Caco-2 (cell line): ENCODE results near the gene PACS1. TPM values are rescaled to one million over a fixed set of nuclear protein-coding genes. Genes with fewer than 3 reads are reported as not detected.

Experiments
- BruUV-seq: library from RNA; stranded (reverse); fragments of 400-500 nt; replicated peaks from 2 replicates; lab custom pipeline; 2021; lab: Mats Ljungman, UMichigan
- CTCF ChIA-PET: fragments of 300-600 bp; sonication (Branson Sonifier 250); formaldehyde crosslinking; loops from one replicate; lab custom pipeline; 2022; ENCODE audit warnings: antibody characterized with exemption; lab: Charles Lee
- POLR2A ChIA-PET: fragments of 300-600 bp; sonication (Branson Sonifier 250); formaldehyde crosslinking; loops from one replicate; lab custom pipeline; 2022; ENCODE audit warnings: antibody characterized with exemption; lab: Charles Lee
- DNase-seq, 2 experiments: peaks; one replicate each; pipeline versions ENCODE4 v3.0.0 to v3.0.0-alpha.2; 2020 to 2022
- H3K27me3 ChIP-seq: replicated peaks from 2 replicates; pipeline ENCODE4 v1.6.0; 2011; ENCODE audit warnings: low read length; ENCODE audit not compliant: control insufficient read depth, insufficient read depth
- H3K36me3 ChIP-seq: 2 replicates; pipeline ENCODE4 v1.5.1; 2011; ENCODE audit warnings: low read length; ENCODE audit not compliant: control insufficient read depth, insufficient read depth
- H3K4me1 ChIP-seq: fragments of 250-450 bp; sonication (Bioruptor Pico); 2 replicates; pipeline ENCODE4 v1.5.1; 2020; ENCODE audit warnings: mild to moderate bottlenecking
- H3K4me3 ChIP-seq: 2 replicates; pipeline ENCODE4 v1.5.1; 2011; ENCODE audit warnings: low read depth, mild to moderate bottlenecking, control low read depth, low read length
- H3K9me3 ChIP-seq: fragments of 250-450 bp; sonication (Bioruptor Pico); 2 replicates; pipeline ENCODE4 v1.5.1; 2020; ENCODE audit warnings: mild to moderate bottlenecking, moderate library complexity
- H3K27ac Mint-ChIP-seq: one replicate; pipeline ENCODE4 v1.8.0; 2022; ENCODE audit warnings: mixed read lengths; ENCODE audit not compliant: unreplicated experiment
- H3K27me3 Mint-ChIP-seq: one replicate; pipeline ENCODE4 v1.8.0; 2022; ENCODE audit warnings: mixed read lengths; ENCODE audit not compliant: insufficient read depth, unreplicated experiment
- H3K36me3 Mint-ChIP-seq: one replicate; pipeline ENCODE4 v1.8.0; 2022; ENCODE audit warnings: mild to moderate bottlenecking, mixed read lengths; ENCODE audit not compliant: insufficient read depth, unreplicated experiment
- H3K4me1 Mint-ChIP-seq: one replicate; pipeline ENCODE4 v1.8.0; 2022; ENCODE audit warnings: low read depth, mixed read lengths; ENCODE audit not compliant: unreplicated experiment
- H3K4me3 Mint-ChIP-seq: one replicate; pipeline ENCODE4 v1.8.0; 2022; ENCODE audit warnings: mild to moderate bottlenecking, moderate library complexity, mixed read lengths; ENCODE audit not compliant: unreplicated experiment
- H3K9me3 Mint-ChIP-seq: one replicate; pipeline ENCODE4 v1.8.0; 2022; ENCODE audit warnings: mixed read lengths; ENCODE audit not compliant: unreplicated experiment
- CTCF ChIP-seq, 2 experiments: fragments of 200-600 bp in 1 of 2; IDR thresholded peaks; 1 replicate in 1 of 2; 2 replicates in 1 of 2; pipeline versions ENCODE4 v1.5.1 to v1.8.0; 2011 to 2022; ENCODE audit warnings: antibody characterized with exemption in 1 of 2, control low read depth in 1 of 2, inconsistent platforms in 1 of 2, low read depth in 1 of 2, low read length in 1 of 2, mild to moderate bottlenecking in 1 of 2, moderate library complexity in 1 of 2; ENCODE audit not compliant: insufficient read depth in 1 of 2, severe bottlenecking in 1 of 2, unreplicated experiment in 1 of 2
- intact Hi-C: fragments of 100-400 bp; cut with micrococcal nuclease; formaldehyde crosslinking; loops from one replicate; pipeline ENCODE4 v1.10.0; 2022; ENCODE audit not compliant: unreplicated experiment
- total RNA-seq: library from RNA; stranded (reverse); gene quantifications from 2 replicates; pipeline ENCODE4 v1.2.3, GENCODE V29; 2022

The PACS1 gene
- total RNA-seq, 1 experiment from 2014 or later, result 82.2 TPM

GRCh38 chr11:66192181-66192863, 122.2 kb downstream of the PACS1 start:
- Histone ChIP-seq H3K36me3 (no peaks in the 10 kb centered on the region), H3K4me1 (peaks cover 18% of the 10 kb centered on the region), H3K4me3 (no peak overlapping the region), H3K9me3 (0 out of 2 replicates have a peak, but pooled peaks cover 4% of the 10 kb centered on the region), H3K27me3 (no peaks in the 10 kb centered on the region)
- no peak for TF ChIP-seq CTCF (IDR thresholded peaks at IDR 0.05; ENCODE audit: insufficient read depth in 1 of 2, low read depth in 1 of 2, low read length in 1 of 2, severe bottlenecking in 1 of 2, unreplicated experiment in 1 of 2)
- Mint-ChIP-seq H3K9me3 (no peaks in the 10 kb centered on the region), H3K27ac (peak overlapping the region; percentile 72), H3K36me3 (peaks cover 19% of the 10 kb centered on the region), H3K4me1 (peaks cover 15% of the 10 kb centered on the region), H3K27me3 (no peaks in the 10 kb centered on the region), H3K4me3 (no peak overlapping the region)
- DNase-seq, result peak; percentile 30 to 60
- CTCF ChIA-PET, result no interaction called here
- intact Hi-C loops, result no loop called here
- POLR2A ChIA-PET, result no interaction called here
- BruUV-seq, result no TSS peak

GRCh38 chr11:66194391-66194790, 124.3 kb downstream of the PACS1 start:
- no peak overlapping the region for H3K4me3 Mint-ChIP-seq
- no peaks in the 10 kb centered on the region for H3K27me3 Mint-ChIP-seq
- DNase-seq, result no peak
- H3K36me3 ChIP-seq, result no peaks in the 10 kb centered on the region
- H3K9me3 Mint-ChIP-seq, result peaks cover 5% of the 10 kb centered on the region
- H3K27me3 ChIP-seq, result no peaks in the 10 kb centered on the region
- peaks cover 4% of the 10 kb centered on the region; the same call in 1 of the 2 replicates for H3K9me3 ChIP-seq
- ChIA-PET POLR2A (no interaction called here), CTCF (no interaction called here)
- no TSS peak for BruUV-seq
- H3K4me1 ChIP-seq, result peaks cover 18% of the 10 kb centered on the region
- TF ChIP-seq CTCF (IDR thresholded peaks at IDR 0.05; ENCODE audit: insufficient read depth in 1 of 2, low read depth in 1 of 2, low read length in 1 of 2, severe bottlenecking in 1 of 2, unreplicated experiment in 1 of 2), result no peak
- H3K27ac Mint-ChIP-seq, result no peak overlapping the region
- no peak overlapping the region for H3K4me3 ChIP-seq
- peaks cover 27% of the 10 kb centered on the region for H3K36me3 Mint-ChIP-seq
- peaks cover 15% of the 10 kb centered on the region for H3K4me1 Mint-ChIP-seq
- intact Hi-C loops, result no loop called here

GRCh38 chr11:66195867-66196266, 125.8 kb downstream of the PACS1 start:
- Histone ChIP-seq H3K9me3 (no peaks in the 10 kb centered on the region; the same call in 1 of the 2 replicates), H3K36me3 (no peaks in the 10 kb centered on the region; the same call in 1 of the 2 replicates), H3K27me3 (no peaks in the 10 kb centered on the region), H3K4me3 (no peak overlapping the region), H3K4me1 (peaks cover 17% of the 10 kb centered on the region)
- no peak for DNase-seq
- ChIA-PET POLR2A (no interaction called here), CTCF (interaction anchor here (0.7 kb wide), 1 partner anchor 76 kb away, joined by 3 read pairs; no protein-coding TSS in a partner anchor)
- TF ChIP-seq CTCF (IDR thresholded peaks at IDR 0.05; ENCODE audit: insufficient read depth in 1 of 2, low read depth in 1 of 2, low read length in 1 of 2, severe bottlenecking in 1 of 2, unreplicated experiment in 1 of 2), result no peak
- Mint-ChIP-seq H3K9me3 (peaks cover 18% of the 10 kb centered on the region), H3K4me3 (no peak overlapping the region), H3K27me3 (no peaks in the 10 kb centered on the region), H3K4me1 (peaks cover 12% of the 10 kb centered on the region), H3K27ac (no peak overlapping the region), H3K36me3 (peaks cover 38% of the 10 kb centered on the region)
- intact Hi-C loops, result no loop called here
- no TSS peak for BruUV-seq
